PC-3 (cell line): Measurements from ENCODE around the gene ZRANB3. TPM values are rescaled to one million over a fixed set of nuclear protein-coding genes. Genes with fewer than 3 reads are reported as not detected.
"Not testable (repeated sequence)": the region's sequence is repeated elsewhere in the genome, so short reads cannot be mapped to it uniquely, and the experiment has no call there.

Experiments used
- ATAC-seq: fragments of 200-7000 bp; cut with Tn5 transposase; 2 replicates; pipeline ENCODE4 v1.9.1; 2020; ENCODE audit warnings: mild to moderate bottlenecking, moderate library complexity
- BruUV-seq: library from RNA; stranded (reverse); fragments of 400-500 nt; replicated peaks from 2 replicates; lab custom pipeline; 2021; lab: Mats Ljungman, UMichigan
- CTCF ChIA-PET: fragments of 300-600 bp; sonication (Branson Sonifier 250); formaldehyde crosslinking; loops from one replicate; lab custom pipeline; 2022; ENCODE audit warnings: antibody characterized with exemption; lab: Charles Lee
- POLR2A ChIA-PET: fragments of 300-600 bp; sonication (Branson Sonifier 250); formaldehyde crosslinking; loops from one replicate; lab custom pipeline; 2022; ENCODE audit warnings: antibody characterized with exemption; ENCODE audit not compliant: unreplicated experiment; lab: Charles Lee
- DNase-seq: peaks from one replicate; pipeline ENCODE4 v3.0.0-alpha.2; 2015
- H2AFZ ChIP-seq: fragments of 300-600 bp; sonication (generic); 2 replicates; pipeline ENCODE4 v1.6.0; 2016; ENCODE audit warnings: antibody characterized with exemption, low read length
- H3F3A ChIP-seq: fragments of 300-600 bp; sonication (generic); one replicate; pipeline ENCODE4 v1.6.0; 2017; ENCODE audit warnings: antibody characterized with exemption, low read length, control low read depth, mild to moderate bottlenecking; ENCODE audit not compliant: unreplicated experiment
- H3K27ac ChIP-seq: fragments of 300-600 bp; sonication (generic); 2 replicates; pipeline ENCODE4 v1.5.1; 2016; ENCODE audit warnings: mild to moderate bottlenecking, low read length
- H3K27me3 ChIP-seq: fragments of 300-600 bp; sonication (generic); 2 replicates; pipeline ENCODE4 v1.6.1; 2016; ENCODE audit warnings: low read length, mixed read lengths
- H3K36me3 ChIP-seq: fragments of 300-600 bp; sonication (generic); 2 replicates; pipeline ENCODE4 v1.6.1; 2016; ENCODE audit warnings: low read depth, mixed run types, low read length, mixed read lengths
- H3K4me1 ChIP-seq: fragments of 300-600 bp; sonication (generic); 2 replicates; pipeline ENCODE4 v1.5.1; 2016; ENCODE audit warnings: low read length; ENCODE audit not compliant: insufficient read depth
- H3K4me2 ChIP-seq: fragments of 300-600 bp; sonication (generic); 2 replicates; pipeline ENCODE4 v1.6.0; 2016; ENCODE audit warnings: low read length
- H3K4me3 ChIP-seq: fragments of 300-600 bp; sonication (generic); 2 replicates; pipeline ENCODE4 v1.5.1; 2016; ENCODE audit warnings: mild to moderate bottlenecking, low read length, mixed read lengths
- H3K79me2 ChIP-seq: fragments of 300-600 bp; sonication (generic); 2 replicates; pipeline ENCODE4 v1.6.1; 2017; ENCODE audit warnings: low read length, mixed read lengths
- H3K9ac ChIP-seq: fragments of 300-600 bp; sonication (generic); 2 replicates; pipeline ENCODE4 v1.6.0; 2016; ENCODE audit warnings: mild to moderate bottlenecking, low read length
- H3K9me2 ChIP-seq: fragments of 300-600 bp; sonication (generic); replicated peaks from 2 replicates; pipeline ENCODE4 v1.6.1; 2016; ENCODE audit warnings: mixed run types, low read length, mixed read lengths
- H3K9me3 ChIP-seq: fragments of 300-600 bp; sonication (generic); 2 replicates; pipeline ENCODE4 v1.6.1; 2016; ENCODE audit warnings: low read length, mixed read lengths
- H4K20me1 ChIP-seq: fragments of 300-600 bp; sonication (generic); 2 replicates; pipeline ENCODE4 v1.6.1; 2016; ENCODE audit warnings: low read length, mixed read lengths
- CTCF ChIP-seq: fragments of 300-600 bp; sonication (generic); conservative IDR thresholded peaks from 2 replicates; pipeline ENCODE4 v1.5.1; 2017; ENCODE audit warnings: antibody characterized with exemption, low read depth, mild to moderate bottlenecking, low read length
- EZH2 ChIP-seq: fragments of 300-600 bp; sonication (generic); IDR thresholded peaks from one replicate; pipeline ENCODE4 v1.6.1; 2017; ENCODE audit warnings: antibody characterized with exemption, mild to moderate bottlenecking, low read length; ENCODE audit not compliant: unreplicated experiment
- EZH2phosphoT487 ChIP-seq: fragments of 300-600 bp; sonication (generic); IDR thresholded peaks from 2 replicates; pipeline ENCODE4 v1.6.1; 2018; ENCODE audit warnings: mild to moderate bottlenecking, antibody characterized with exemption, low read length, borderline replicate concordance
- intact Hi-C: fragments of 100-400 bp; cut with micrococcal nuclease; formaldehyde crosslinking; loops from 2 replicates; pipeline ENCODE4 v1.9.0; 2023
- total RNA-seq: library from RNA; depleted of rRNA; stranded (reverse); fragments of >200 nt; gene quantifications from 2 replicates; pipeline ENCODE4 v1.2.3, GENCODE V29; 2014

The ZRANB3 gene
- total RNA-seq, 1 experiment from 2014 or later: 8.6 TPM

GRCh38 chr2:135510577-135510976 lies 20.4 kb downstream of the ZRANB3 start:
- no peak for ATAC-seq
- POLR2A ChIA-PET: no interaction called here

DNA sequence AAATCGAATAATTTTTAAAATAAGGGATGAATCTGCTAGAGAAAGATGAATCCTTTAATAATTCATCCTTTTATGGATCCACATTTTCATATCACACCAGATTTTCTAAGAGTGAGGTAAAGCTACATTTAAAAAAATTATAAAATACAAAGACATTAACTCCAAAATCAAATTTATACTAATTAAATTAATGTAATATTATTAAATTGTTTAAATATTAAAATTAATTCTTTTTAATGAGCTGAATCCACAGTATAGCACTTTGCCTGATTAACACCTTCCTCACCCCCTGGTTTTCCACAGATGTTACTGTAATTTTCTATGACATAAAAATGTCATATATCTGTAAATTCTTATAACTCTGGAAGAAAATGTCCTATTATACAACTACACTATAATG lies 26.2 kb downstream of the ZRANB3 start:
- Histone ChIP-seq H2AFZ (no peak overlapping the region), H3K36me3 (peaks cover 19% of the 10 kb centered on the region), H4K20me1 (no peaks in the 10 kb centered on the region), H3K9me2 (no peaks in the 10 kb centered on the region), H3F3A (no peaks in the 10 kb centered on the region), H3K79me2 (no peaks in the 10 kb centered on the region), H3K9me3 (peaks cover 7% of the 10 kb centered on the region), H3K9ac (no peak overlapping the region), H3K4me1 (no peaks in the 10 kb centered on the region), H3K27me3 (no peaks in the 10 kb centered on the region), H3K4me2 (no peak overlapping the region), H3K27ac (no peak overlapping the region), H3K4me3 (no peak overlapping the region)
- DNase-seq (no peak), ATAC-seq (no peak)
- no TSS peak for BruUV-seq
- CTCF ChIA-PET: interaction anchor here (0.7 kb wide), 1 partner anchor 68 kb away, joined by 3 read pairs; no protein-coding TSS in a partner anchor
- TF ChIP-seq EZH2phosphoT487: no peak
- TF ChIP-seq CTCF: no peak
- no peak for TF ChIP-seq EZH2
- POLR2A ChIA-PET: no interaction called here
- intact Hi-C loops: no loop called here

More at GRCh38 chr2:135510577-135510976, 20.4 kb downstream of the ZRANB3 start:
- Histone ChIP-seq H3K79me2 (no peaks in the 10 kb centered on the region), H3K9ac (no peak overlapping the region), H3F3A (no peaks in the 10 kb centered on the region), H3K9me3 (no peaks in the 10 kb centered on the region), H3K27ac (no peak overlapping the region), H3K36me3 (no peaks in the 10 kb centered on the region), H3K4me3 (no peak overlapping the region), H3K4me1 (0 out of 2 replicates have a peak, but pooled peaks cover 3% of the 10 kb centered on the region), H4K20me1 (no peaks in the 10 kb centered on the region), H3K4me2 (no peak overlapping the region), H2AFZ (no peak overlapping the region), H3K27me3 (no peaks in the 10 kb centered on the region), H3K9me2 (no peaks in the 10 kb centered on the region)
- no TSS peak for BruUV-seq
- CTCF ChIA-PET: no interaction called here
- no peak for TF ChIP-seq EZH2
- no peak for TF ChIP-seq CTCF
- TF ChIP-seq EZH2phosphoT487: no peak
- intact Hi-C loops: no loop called here
- DNase-seq: no peak

DNA sequence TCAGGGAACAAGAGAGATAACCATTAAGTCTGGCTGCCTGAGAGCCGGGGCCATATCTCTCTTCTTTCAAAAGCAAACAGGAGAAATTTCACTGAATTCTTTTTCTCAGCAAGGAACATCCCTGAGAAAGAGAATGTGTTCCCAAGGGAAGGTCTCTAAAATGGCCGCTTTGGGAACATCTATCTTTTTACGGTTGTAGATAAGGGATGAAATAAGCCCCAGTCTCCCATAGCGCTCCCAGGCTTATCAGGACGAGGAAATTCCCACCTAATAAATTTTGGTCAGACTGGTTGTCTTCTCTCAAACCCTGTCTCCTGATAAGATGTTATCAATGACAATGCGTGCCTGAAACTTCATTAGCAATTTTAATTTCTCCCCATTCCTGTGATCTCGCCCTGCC lies 32.4 kb downstream of the ZRANB3 start:
- H3K4me1 ChIP-seq, CTCF ChIA-PET, H3K4me3 ChIP-seq, BruUV-seq, H3K9ac ChIP-seq, H3K27ac ChIP-seq, POLR2A ChIA-PET, ATAC-seq, H3K4me2 ChIP-seq, H3K27me3 ChIP-seq, H3K79me2 ChIP-seq, H3K9me2 ChIP-seq, intact Hi-C loops, H2AFZ ChIP-seq, DNase-seq, H4K20me1 ChIP-seq, H3F3A ChIP-seq: not testable (repeated sequence)
- peaks cover 36% of the 10 kb centered on the region for H3K36me3 ChIP-seq
- H3K9me3 ChIP-seq: peaks cover 17% of the 10 kb centered on the region
